H4 (cell line): ENCODE measurements around the gene CCDC9B. TPM values are rescaled to one million over a fixed set of nuclear protein-coding genes. Genes with fewer than 3 reads are reported as not detected.

Experiments used
- DNase-seq: peaks from one replicate; pipeline ENCODE4 v3.0.0-alpha.2; 2015; ENCODE audit warnings: low spot score
- total RNA-seq: library from RNA; depleted of rRNA; stranded (reverse); fragments of >200 nt; shearing (Covaris generic); gene quantifications from 2 replicates; pipeline ENCODE4 v1.2.3, GENCODE V29; 2014

The CCDC9B gene
- total RNA-seq, 1 experiment from 2014 or later, result 1.3 TPM

GRCh38 chr15:40310001-40310959 lies 30.5 kb downstream of the CCDC9B start:
- peak; percentile 50 for DNase-seq

DNA sequence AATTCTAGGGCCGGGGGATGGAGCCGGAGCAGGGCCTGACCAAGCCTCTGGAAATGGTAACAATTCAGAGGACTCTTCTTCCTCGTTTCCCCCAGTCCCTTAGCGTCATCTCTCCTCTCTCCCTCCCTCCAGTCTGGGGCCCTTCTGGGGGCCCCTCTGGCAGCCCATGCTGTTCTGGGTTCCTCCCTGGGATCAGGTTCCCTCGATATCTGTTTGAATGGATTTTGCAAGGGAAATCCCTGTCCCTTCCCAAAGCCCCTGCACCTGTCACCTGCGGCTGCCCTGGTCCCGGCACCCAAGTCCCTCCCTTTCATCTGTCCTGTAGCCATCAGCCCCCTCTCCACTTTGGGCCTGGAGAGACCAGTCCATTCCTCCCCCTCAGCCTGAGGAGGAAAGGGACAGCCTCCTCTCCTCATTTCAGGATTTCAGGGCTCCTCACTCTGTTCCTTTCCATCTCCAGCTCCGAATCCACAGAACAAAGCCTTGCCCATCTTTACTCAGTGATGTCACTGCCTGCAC lies 31.3 kb downstream of the CCDC9B start:
- DNase-seq, result no peak

DNA sequence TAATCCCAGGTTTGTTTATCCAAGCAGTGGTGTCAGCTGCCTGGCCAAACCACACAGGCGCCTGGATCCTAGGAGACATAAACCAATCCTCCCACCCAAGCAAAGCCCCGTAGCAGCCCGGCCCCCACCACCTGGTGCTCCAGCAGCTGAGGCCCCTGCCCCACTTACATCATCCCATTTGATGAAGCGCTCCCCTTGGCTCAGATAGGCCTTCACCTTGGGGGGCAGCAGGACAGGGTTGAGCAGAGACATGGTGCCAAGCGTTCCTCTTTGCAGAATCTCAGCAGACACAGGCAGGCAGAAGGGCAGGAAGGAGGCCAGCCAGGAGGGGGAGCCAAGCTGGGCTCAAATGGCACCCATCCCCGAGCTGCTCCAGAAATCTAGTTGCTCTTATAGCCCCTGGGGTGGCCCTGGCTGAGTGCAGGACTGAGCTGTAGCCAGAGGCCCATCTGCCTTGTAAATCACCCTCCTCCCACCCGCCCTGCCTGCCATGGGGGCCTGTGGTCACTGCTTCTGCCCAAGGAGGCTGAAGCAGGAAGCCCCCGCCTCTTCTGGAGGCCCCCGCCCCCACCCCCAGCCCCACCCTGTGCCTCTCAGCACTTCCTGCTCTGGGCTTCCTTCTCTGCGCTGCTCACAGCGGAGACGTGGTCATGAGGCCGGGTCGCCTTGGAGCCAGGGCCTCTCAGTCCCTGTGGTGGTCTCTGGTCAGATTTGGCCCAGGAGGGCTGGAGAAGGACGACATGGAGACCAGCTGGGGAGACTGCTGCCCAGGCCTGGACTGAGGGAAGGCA lies 33.1 kb downstream of the CCDC9B start, which contains the start of gene PLCB2:
TSS of gene PLCB2 (minus strand) at position 515 of the 791 bp plus-strand sequence. CDS start at position 252, 263 bp downstream.
- peak; percentile 78 for DNase-seq

DNA sequence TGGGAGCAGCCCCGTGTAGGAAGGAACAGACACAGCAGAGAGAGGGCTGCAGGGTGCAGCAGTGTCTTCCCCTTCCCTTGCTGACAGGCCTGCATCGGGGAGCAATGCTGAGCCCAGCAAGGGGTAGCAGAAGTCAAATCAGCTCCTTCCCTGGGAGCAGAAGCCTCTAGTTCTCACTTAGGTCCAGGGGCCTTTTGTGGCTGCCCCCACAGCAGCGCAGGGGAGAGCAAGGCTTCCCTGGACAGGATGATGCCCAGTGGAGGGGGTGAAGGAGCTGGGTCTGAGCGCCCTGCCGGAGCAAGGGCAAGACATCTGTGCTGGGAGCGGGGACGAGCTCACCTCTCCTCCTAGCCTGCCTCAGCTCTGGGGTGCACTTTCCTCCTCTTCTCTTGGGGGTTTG lies 33.8 kb downstream of the CCDC9B start:
- DNase-seq, result no peak

GRCh38 chr15:40306371-40306770 lies 34.4 kb downstream of the CCDC9B start:
- no peak for DNase-seq

DNA sequence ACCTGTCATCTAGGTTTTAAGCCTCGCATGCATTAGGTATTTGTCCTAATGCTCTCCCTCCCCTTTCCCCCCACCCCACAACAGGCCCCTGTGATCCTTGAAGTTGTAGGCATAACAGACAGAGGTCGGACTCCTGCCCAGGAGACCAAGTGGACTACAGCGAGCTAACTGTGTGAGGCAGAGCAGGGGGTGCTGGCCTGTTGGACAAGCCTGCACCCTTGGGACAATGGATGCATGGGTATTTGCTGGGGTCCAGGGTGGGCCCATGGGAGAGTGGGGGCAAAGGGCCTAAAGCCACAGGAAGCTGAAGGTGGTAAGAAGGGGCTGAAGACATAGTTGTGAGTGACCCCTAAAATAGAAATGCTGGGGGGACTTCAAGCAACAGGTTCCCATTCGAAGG lies 35.5 kb downstream of the CCDC9B start:
- no peak for DNase-seq

DNA sequence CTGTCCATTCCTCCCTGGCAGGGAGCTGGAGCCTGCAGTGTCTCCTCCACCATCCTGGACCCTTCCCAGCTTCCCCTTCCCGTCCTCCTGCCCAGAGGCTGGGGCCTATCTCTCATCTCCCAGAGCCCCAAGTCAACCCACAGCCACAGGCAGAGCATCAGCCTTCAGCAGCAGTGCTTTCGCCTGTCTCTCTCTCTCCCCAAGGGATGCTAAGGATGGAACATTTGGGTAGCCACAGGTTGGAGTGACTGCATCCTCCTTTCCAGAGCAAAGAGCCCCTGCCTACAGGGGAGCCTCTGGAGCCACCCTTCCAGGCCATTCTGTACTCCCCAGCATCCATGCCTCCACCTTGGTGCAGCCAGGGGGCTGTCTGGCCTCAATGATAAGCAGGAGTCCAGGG lies 37.2 kb downstream of the CCDC9B start:
- no peak for DNase-seq

- no peak for DNase-seq
Observed at GRCh38 chr15:40302981-40303380, 37.8 kb downstream of the CCDC9B start.

- no peak for DNase-seq
Observed at GRCh38 chr15:40302288-40302886, 38.4 kb downstream of the CCDC9B start.

- DNase-seq, result no peak
Observed at GRCh38 chr15:40301467-40302179, 39.1 kb downstream of the CCDC9B start.

DNA sequence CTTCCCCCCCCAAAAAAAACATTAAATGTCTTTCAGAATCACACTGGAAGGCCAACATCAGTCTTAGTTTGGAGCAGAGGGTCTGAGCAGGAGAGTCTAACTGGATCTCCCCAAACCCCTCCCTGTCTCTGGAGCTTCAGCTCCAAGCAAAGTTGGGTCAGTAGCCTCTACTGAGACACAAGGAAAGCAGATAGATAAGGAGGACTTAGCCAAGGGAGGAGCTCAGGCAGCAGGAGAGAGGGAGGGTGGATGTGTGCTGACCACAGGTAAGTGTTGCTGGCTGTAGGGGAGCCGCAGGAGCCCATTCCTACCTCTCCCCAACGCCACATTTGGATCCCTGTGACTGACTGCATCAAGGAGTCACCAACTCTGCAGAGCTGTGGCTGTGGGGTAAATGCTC lies 40.0 kb downstream of the CCDC9B start:
- DNase-seq, result no peak

GRCh38 chr15:40300367-40300766 lies 40.4 kb downstream of the CCDC9B start:
- no peak for DNase-seq

- DNase-seq, result no peak
Observed at GRCh38 chr15:40298216-40298935, 42.4 kb downstream of the CCDC9B start.

DNA sequence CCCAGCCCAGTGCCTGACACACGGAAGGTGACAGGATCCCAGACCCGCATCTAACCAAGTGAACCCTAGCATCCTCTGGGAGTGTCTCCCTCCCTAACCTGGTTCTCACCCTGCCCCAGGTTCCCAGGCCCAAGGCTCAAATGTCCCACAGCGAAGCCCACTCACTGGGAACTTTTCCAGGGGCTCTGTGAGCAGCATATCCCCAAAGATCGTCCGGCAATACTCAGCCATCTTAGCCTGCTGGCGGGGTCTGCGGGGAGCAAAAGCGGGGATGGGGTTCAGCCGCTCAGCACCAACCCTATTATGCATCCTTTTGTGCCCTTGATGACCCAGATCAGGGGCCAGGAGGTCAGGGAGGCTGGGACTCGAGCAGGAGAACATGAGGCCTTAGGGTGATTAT lies 43.4 kb downstream of the CCDC9B start:
- no peak for DNase-seq

DNA sequence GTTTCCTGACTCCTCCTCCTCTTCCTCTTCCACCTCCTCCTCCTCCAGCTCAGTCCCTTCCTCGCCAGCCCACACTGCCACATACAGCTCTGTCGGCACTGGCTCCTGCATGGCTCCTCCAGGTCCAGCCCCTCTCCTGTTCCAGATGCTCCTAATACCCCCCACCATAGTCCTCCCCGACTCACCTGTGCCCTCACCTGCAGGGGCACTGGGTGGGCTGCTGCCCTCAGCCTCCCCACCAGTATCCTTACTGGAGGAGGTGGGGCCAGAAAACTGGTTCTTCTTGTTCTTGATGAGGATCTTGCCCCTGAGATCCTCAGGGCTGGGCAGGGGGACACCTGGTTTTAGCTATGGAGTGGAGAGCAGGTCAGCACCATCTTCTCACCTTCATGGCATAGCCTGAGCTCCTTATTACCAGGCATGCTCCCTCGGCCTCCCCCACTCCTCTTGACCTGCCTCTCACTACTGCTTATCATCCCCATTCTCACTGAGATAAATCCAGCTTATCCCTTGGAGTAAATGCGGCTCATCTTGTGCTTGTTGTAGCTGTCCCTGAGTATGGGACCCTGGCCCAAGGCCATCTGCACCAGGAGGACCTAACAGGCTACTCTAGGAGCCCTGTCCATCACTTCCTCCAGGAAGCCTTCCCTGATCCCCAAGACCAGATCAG lies 44.0 kb downstream of the CCDC9B start:
- DNase-seq, result no peak

GRCh38 chr15:40295877-40296560 lies 44.7 kb downstream of the CCDC9B start:
- DNase-seq, result no peak

- no peak for DNase-seq
Observed at GRCh38 chr15:40295297-40295696, 45.4 kb downstream of the CCDC9B start.

- DNase-seq, result no peak
Observed at GRCh38 chr15:40293905-40294895, 46.5 kb downstream of the CCDC9B start.
